ENCODE results near the gene TRAPPC2B.

TRAPPC2B gene

GRCh38 chr19:57362997-57363687 is at the start of gene TRAPPC2B, which contains the start of gene ZNF547:
Gene TRAPPC2B, plus strand, starts transcription at chr19:57363551. Its CDS starts 1,283 bp downstream, at chr19:57364834.
Gene ZNF547, plus strand, starts transcription at chr19:57363551. Its CDS starts 5,005 bp downstream, at chr19:57368556.
- peak; percentile 99 for DNase-seq

GRCh38 chr19:57314146-57314545 is 49.2 kb upstream of the TRAPPC2B start:
- DNase-seq: no peak

GRCh38 chr19:57317503-57317902 is 45.8 kb upstream of the TRAPPC2B start:
- no peak for DNase-seq

GRCh38 chr19:57319869-57320179 is 43.5 kb upstream of the TRAPPC2B start:
- no peak for DNase-seq

GRCh38 chr19:57320180-57321084 is 42.9 kb upstream of the TRAPPC2B start, which contains the start of gene ZNF543:
Gene ZNF543, plus strand, starts transcription at chr19:57320472. Its CDS starts 382 bp downstream, at chr19:57320854.
- DNase-seq: peak; percentile 92

- no peak for DNase-seq
These were observed 42.2 kb upstream of the TRAPPC2B start for GRCh38 chr19:57321116-57321515.

- DNase-seq: no peak
These were observed 41.6 kb upstream of the TRAPPC2B start for GRCh38 chr19:57321751-57322150.

GRCh38 chr19:57324992-57325391 is 38.4 kb upstream of the TRAPPC2B start:
- DNase-seq: no peak

- DNase-seq: no peak
These were observed 35.4 kb upstream of the TRAPPC2B start for GRCh38 chr19:57327993-57328392.

- no peak for DNase-seq
These were observed 29.2 kb upstream of the TRAPPC2B start for GRCh38 chr19:57334191-57334590.

GRCh38 chr19:57338877-57339276 is 24.5 kb upstream of the TRAPPC2B start:
- no peak for DNase-seq

- no peak for DNase-seq
These were observed 20.8 kb upstream of the TRAPPC2B start for GRCh38 chr19:57342582-57342981.

GRCh38 chr19:57348136-57348535 is 15.2 kb upstream of the TRAPPC2B start:
- DNase-seq: no peak

GRCh38 chr19:57350877-57351805 is 12.2 kb upstream of the TRAPPC2B start, which contains the start of gene ZNF304:
Gene ZNF304, plus strand, starts transcription at chr19:57351271. Its CDS starts 394 bp downstream, at chr19:57351665.
- peak; percentile 85 for DNase-seq

- DNase-seq: no peak
These were observed 11.5 kb upstream of the TRAPPC2B start for GRCh38 chr19:57351867-57352266.

GRCh38 chr19:57355916-57356315 is 7.4 kb upstream of the TRAPPC2B start:
- no peak for DNase-seq

- no peak for DNase-seq
These were observed 5.9 kb upstream of the TRAPPC2B start for GRCh38 chr19:57357406-57357805.

- DNase-seq: no peak
These were observed 4.1 kb upstream of the TRAPPC2B start for GRCh38 chr19:57359300-57359699.

- DNase-seq: no peak
These were observed 932 bp upstream of the TRAPPC2B start for GRCh38 chr19:57362419-57362818.

- no peak for DNase-seq
These were observed 384 bp downstream of the TRAPPC2B start for GRCh38 chr19:57363688-57364181.

- no peak for DNase-seq
These were observed 3.4 kb downstream of the TRAPPC2B start for GRCh38 chr19:57366776-57367175.

GRCh38 chr19:57374179-57374578 is 10.8 kb downstream of the TRAPPC2B start:
- DNase-seq: no peak

All from CD4-positive, alpha-beta T cell treated with Interferon gamma for 1 hour (primary cell).